Measurements from ENCODE around the gene AFG1L.

DNA sequence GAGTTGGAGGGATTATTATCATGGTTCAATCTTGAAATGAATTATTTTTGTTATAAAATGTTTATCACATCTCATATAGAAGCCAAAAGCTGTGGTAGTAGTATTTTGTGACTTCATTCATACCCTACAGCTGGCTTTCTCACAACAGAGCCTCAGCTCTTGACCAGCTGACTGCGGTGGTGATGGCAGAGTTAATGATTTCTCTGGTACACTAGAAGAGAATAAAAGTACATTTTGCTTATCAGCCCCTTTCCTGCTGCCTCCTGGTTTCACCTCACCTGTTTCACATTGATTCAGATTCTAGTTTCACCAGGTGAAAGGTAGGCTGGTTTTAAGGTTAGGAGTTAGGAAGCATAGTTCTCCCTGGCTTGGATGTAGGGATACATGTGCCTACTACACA, 55.7 kb downstream of the AFG1L start:
- TF ChIP-seq EZH2 (IDR thresholded peaks at IDR 0.05; ENCODE audit: insufficient read depth, poor library complexity, severe bottlenecking) = no peak
- no peak for TF ChIP-seq EZH2phosphoT487 (IDR thresholded peaks at IDR 0.05; ENCODE audit: insufficient read depth, low read depth)
